Caki2 (cell line): ENCODE results near the gene ORMDL3. TPM values are rescaled to one million over a fixed set of nuclear protein-coding genes. Genes with fewer than 3 reads are reported as not detected.
"Not testable (repeated sequence)": the region's sequence is repeated elsewhere in the genome, so short reads cannot be mapped to it uniquely, and the experiment has no call there.

ENCODE experiments used
- DNase-seq: peaks from one replicate; pipeline ENCODE4 v3.0.0-alpha.2; 2015; ENCODE audit warnings: low read depth
- in situ Hi-C: cut with HindIII; loops from 2 replicates; pipeline ENCODE4 v1.10.0; 2016; ENCODE audit warnings: low sequenced_read_pairs, low pct_unique_long_range_greater_than_20kb, mixed read lengths
- total RNA-seq: library from RNA; depleted of rRNA; stranded (reverse); fragments of >200 nt; shearing (Covaris generic); gene quantifications from 2 replicates; pipeline ENCODE4 v1.2.3, GENCODE V29; 2014; ENCODE audit warnings: low replicate concordance

Gene ORMDL3
- total RNA-seq, 1 experiment from 2014 or later, result 41.3 TPM

DNA sequence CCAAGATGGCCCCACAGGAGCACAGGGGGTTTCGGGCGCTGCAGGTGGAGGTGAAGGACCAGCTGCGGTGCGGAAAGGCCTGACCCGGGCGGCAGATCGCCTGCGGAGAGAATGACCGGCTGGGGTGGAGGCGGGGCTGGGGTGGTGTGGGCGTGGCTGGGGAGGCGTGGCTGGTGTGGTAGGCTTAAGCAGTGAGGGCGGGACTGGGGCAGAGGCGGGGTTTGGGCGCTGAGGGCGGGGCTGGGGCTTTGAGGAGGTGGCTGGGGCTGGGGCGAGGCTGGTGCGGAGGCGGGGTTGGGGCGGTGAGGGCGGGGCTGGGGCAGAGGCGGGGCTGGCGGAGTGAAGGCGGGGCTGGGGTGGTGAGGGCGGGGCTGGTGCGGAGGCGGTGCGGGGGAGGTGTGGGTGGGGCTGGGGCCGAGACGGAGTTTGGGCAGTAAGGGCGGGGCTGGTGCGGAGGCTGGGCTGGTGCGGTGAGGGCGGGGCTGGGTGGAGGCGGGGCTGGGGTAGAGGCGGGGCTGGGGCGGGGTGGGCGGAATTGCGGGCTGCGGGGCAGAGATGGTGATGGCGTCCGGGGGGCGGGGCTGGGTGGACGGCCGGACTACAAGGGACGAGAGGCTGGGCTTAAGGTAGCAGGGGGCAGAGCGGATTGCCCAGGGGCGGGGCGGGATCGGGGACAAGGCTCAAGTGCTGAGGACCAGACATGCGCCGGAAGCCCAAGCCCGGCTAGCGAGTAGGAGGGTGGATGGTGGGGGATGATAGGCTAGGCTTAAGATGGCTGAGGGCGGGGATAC lies 25.5 kb upstream of the ORMDL3 start:
- peak; percentile 63 for DNase-seq
- in situ Hi-C loops, result no loop called here

DNA sequence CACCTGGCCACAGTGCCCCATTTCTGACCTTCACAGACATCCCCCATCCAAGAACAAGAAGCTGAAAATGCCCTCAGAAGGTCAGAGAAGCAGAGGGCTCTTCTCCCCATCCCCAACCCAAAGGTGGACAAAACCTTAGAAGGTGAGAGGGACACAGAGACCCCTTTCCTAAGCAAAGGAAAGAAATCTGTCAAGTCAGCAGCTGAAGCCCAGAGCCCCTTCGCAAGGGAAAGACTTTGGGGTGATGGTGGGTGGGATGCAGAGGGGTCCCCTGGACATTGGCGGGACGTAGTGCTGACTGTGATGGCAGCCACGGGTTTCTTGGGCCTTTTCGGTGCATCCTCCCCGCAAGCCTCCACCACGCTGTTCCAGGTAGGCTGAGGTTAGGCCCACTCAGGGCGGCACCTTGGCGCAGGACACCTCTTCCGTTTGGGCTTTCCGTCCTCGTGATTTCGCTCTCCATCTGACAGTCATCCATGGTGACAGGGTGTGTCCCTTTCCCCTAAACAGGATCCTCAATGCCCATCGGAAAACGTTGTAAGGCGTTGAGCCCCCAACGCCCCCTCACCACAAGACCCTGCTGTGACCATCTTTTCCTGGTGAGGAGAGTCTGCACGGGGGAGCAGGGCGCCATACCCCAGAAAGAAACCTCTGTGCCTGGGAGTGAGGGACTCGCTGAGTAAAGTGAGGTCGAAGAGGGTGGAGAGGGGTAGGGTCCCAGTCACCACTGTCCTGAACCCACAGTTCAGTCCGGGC lies 24.7 kb upstream of the ORMDL3 start:
- in situ Hi-C loops, result no loop called here
- no peak for DNase-seq

DNA sequence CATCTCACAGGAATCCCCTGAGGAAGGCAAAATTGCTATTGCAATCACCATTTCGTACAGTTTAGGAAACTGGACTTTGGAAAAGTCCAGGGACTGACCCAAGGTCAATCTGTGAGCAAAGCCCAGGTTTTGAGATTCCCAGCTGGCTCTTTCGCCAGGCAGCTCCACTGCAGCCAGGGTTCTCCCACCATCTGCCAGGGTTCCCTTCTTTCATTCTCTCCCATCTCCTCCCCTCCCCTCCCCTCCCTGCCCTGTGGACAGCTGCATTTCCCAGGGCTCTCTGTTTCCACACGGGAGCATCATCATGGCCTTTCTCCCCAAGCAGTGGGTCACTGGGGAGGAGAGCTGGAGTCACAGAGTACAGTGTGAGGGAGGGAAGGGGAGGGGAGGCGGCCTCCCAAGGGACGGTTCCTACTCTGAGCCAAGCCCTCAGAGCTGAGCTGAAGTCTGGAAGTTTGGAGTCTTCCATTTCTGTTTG lies 23.5 kb upstream of the ORMDL3 start:
- DNase-seq, result no peak
- in situ Hi-C loops, result no loop called here

DNA sequence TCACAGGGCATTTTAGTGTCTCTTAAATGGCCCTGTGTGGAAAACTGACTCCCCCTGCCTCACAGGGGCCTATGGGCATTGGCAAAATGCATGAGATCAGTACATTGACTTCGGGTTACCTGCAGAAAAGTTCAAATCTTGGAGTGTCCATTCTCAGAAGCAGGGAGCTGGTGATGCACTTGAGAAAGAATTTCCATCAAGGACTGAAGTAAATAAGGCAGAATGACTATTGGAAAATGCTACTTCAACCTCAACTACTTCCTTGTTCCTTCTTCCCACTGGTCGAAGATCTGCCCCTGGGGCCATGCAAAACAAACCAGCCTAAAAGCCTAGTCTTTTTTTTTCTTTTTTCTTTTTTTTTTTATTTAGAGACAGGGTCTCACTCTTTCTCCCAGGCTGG lies 21.6 kb upstream of the ORMDL3 start:
- in situ Hi-C loops, result no loop called here
- no peak for DNase-seq

DNA sequence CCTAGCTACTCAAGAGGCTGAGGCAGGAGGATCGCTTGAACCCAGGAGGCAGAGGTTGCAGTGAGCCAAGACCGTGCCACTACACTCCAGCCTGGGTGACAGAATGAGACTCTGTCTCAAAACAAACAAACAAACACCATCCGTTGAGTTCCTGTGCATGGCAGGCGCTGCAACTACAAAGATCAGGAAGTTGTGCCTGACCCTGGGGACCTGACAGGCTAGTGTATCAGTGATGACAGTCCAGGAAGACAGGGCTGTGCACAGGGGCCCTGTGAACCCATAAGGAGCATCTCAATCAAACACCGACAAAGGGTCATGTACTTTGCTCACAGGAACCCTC lies 21.1 kb upstream of the ORMDL3 start:
- in situ Hi-C loops, DNase-seq: not testable (repeated sequence)

DNA sequence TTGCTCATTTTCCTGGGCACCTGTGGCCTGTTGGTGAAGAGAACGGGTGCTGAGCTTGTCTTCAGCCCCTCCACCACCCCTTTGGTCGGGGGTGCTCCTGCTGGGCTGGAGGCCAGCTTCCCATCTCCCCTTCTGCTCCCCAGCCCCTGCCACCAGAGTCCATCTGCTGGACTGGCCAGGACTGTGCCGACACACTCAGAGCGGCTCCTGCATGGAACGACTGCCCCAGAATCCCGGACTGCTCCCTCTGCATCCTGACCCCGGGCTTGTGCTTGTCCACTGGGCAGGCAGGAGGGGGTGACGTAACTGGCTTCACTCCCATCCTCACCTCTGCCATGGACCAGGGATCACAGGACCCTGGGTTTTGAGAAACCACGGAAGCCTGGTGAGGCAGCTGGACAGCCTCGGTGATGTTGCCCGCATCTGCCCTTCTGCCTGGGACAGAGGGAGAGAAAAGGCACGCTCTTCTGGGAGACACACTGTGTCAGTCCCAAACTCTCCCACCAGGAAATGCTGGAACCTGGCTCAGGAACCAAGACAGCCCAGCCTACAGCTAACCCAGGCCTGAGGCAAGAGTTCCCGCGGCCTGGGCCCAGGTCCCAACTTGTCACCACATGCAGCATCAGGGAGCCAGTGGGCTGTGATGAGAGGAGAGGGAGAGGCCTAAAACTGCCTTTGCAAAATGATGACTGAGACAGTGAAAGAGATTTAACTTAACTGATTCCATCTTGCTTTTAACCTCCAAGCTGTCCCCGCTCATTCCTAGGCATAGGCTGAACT lies 19.3 kb upstream of the ORMDL3 start:
- DNase-seq, result no peak
- in situ Hi-C loops, result no loop called here

DNA sequence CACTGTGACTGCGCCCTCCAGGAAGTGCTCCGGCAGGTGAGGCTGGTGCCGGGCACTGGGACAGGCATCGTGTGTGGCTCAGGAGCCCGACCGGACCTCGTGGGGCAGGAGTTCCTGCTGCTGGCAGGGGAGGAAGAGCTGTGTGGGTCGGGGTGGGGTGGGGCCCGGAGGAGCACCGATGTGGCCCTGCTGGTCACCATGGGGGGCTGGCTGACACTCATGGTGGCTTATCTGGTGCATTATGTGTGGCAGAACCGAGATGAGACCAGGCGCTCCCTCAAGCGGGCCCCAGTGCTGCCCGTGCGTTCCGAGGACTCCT lies 17.0 kb upstream of the ORMDL3 start:
- no peak for DNase-seq
- in situ Hi-C loops, result no loop called here

DNA sequence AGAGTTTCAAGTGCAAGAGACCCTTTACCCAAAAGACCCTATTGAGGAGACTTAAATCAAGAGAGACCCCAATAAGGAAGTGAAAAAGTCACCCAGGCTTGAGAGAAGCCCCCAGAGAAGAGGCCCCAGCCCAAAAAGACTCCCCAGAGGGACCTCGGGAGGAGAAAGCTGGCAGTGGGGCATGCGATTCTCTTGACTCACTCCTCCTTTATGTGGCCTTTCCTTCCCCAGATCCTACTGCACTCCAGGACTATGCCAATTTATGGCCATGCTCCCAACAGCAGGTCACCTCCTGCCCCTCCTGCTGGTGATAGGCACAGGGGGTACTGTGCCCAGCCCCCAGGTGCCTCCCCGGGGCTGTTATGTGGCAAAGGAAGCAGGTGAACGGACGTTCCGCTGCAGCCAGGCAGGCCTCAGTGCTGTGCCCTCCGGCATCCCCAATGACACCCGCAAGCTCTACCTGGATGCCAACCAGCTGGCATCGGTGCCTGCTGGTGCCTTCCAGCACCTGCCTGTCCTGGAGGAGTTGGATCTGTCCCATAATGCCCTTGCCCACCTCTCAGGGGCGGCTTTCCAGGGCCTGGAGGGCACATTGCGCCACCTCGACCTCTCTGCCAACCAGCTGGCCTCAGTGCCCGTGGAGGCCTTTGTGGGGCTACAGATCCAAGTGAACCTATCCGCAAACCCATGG lies 16.4 kb upstream of the ORMDL3 start:
- in situ Hi-C loops, result no loop called here
- no peak for DNase-seq

DNA sequence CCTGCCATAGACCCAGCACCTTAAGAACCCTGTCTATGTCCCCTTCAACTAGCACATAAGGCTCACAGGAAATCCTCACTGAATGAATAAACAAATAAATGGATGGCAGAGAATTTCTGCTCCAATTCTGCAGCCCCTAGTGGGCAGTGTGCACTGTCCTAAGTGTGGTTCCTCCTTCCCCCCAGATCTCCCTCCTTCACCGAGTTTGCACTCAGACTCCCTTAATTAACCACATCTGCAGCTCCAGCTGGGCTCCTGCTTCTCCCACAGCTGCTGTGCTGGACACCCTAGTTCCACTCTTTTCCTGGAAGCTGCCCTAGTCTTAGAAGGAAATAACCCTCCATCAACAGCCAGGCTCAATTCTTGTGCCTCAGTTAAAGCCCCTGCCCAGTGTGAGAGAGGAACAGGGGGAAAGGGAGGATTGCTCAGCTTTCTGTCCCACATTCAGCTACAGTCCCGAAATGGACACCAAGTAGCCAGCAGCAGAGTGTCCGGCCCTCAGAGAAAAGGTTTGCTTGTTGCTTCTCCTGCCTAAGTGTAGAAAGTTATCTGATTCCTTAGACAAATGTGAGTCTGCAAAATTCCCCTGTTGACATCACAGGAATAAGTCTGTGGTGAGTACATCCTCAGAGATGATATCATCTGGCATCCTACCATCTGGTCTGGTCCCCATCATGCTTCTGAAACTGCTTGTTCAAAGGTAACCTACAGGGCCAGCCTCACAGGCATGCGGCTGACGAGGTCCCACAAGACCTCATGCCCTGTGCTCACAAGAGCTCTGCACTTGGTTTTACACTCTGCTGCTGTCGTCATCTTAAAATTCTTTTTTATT lies 12.4 kb upstream of the ORMDL3 start:
- peak; percentile 40 for DNase-seq

DNA sequence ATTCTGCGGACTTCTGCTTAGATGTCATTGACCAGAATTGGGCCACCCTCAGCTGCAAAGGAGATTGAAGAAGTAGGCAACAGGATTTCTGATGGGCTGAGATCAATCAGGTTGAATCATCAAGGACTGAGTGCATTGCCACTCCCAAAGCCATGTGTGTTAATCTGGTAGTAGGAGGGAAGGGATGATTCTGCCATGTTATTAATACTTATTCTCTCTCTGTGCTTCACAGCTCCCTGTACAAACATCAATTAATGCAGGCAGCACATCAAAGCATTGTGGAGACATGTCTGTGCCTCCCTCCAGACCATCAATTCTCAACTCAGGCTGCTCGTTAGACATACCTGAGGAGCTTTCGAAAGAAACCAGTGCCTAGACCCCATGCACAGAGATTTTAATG lies 11.7 kb upstream of the ORMDL3 start:
- no peak for DNase-seq
- in situ Hi-C loops, result no loop called here

More for the DNA sequence above, 12.4 kb upstream of the ORMDL3 start:
- in situ Hi-C loops, result no loop called here

DNA sequence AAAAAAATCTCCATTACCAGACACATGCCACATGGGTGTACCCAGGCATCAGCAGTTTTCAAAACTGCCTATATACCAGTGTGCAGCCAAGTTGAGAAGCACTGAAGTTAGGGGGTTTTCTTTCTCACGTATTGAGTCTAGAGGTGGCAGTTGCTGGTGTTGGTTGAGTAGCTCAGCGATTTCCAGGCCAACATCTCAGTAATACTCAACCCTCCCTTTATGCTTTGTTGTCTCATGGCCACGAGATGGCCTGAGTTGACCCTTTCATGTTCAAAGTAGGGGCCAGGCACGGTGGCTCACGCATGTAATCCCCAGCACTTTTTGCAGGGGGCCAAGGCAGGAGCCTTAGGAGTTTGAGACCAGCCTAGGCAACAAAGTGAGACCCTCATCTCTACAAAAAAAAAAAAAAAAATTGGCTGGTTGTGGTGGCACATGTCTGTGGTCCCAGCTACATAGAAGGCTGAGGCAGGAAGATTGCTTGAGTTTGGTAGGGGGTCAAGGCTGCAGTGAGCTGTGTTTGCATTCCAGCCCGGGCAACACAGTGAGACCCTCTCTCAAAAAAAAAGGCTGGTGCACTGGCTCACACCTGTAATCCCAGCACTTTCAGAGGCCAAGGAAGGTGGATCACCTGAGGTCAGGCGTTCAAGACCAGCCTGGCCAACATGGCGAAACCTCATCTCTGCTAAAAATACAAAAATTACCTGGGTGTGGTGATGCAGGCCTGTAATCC lies 10.9 kb upstream of the ORMDL3 start:
- no peak for DNase-seq
- in situ Hi-C loops, result no loop called here

DNA sequence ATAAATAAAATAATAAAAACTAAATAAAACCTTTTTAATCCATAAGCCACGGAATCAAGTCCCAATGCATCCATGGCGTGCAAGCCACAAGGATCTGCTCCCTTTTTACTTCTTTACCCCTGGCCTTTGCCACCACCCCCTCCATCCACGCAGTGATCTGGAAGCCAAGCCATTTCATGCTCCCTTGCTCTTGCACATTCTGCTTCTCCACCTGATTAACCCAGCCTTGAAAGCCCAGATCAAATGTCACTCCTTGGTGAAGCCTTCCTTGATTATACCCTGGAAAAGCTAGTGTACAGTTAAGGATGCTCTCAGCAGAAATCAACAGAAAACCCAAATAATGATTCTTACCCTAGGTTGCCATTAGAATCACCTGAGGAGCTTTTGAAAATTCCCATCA lies 10.0 kb upstream of the ORMDL3 start:
- in situ Hi-C loops, result no loop called here
- no peak for DNase-seq

DNA sequence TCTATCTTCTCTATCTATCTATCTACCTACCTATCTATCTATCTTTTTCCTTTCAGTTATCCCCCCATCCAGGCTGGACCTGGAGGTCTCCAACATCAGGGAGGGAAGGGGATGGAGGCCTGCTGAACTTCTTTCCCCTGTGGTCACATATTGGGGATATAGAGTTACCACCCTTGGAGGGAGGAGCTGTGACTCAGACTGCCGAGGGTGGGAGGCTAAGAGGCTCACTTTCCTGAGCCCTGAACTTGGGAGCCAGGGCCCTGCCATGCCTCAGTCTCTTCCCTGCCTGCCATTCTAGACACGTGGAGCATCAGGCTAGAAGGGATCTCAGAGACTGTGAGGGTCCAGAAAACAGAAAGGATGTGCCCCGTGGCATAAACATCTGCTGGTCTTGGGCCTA lies 8.5 kb upstream of the ORMDL3 start:
- DNase-seq, result no peak
- in situ Hi-C loops, result no loop called here

DNA sequence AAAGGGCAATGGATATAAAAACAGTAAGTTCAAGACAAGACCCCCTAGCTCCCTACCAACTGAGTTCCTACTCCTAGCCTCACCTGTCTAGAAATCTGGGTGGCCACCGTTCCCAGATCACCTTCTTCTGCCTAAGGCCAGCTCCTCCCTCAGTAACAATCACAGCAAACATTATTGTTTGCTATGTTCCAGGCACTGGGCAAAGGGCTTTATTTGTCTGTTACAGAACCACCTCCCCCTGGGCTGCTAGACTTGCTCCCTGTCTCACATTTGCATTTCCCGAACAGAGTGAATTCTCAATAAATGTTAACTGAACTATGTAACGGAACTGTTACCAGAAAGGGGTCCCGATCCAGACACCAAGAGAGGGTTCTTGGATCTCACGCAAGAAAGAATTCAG lies 6.9 kb upstream of the ORMDL3 start:
- DNase-seq, result no peak
- in situ Hi-C loops, result no loop called here

DNA sequence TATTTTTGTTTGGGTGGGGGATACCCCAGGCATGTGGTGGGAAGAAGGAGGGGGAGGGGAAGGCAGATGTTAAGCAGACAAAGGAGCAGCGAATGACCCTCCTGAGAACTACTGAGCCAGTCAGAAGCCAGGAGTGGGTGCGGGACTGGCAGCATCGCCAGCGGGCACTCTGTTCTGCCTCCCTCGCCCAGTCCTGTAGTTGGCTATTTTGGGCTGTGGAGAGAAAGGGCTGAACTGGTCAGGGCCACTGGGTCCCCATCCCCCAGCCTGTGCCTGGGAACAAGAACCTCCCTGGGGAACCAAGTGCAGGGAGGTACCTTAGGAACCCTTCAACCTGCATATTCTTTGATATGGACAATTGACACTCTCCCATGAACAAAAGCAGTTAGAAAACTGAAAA lies 6.5 kb upstream of the ORMDL3 start:
- in situ Hi-C loops, result no loop called here
- DNase-seq, result no peak

DNA sequence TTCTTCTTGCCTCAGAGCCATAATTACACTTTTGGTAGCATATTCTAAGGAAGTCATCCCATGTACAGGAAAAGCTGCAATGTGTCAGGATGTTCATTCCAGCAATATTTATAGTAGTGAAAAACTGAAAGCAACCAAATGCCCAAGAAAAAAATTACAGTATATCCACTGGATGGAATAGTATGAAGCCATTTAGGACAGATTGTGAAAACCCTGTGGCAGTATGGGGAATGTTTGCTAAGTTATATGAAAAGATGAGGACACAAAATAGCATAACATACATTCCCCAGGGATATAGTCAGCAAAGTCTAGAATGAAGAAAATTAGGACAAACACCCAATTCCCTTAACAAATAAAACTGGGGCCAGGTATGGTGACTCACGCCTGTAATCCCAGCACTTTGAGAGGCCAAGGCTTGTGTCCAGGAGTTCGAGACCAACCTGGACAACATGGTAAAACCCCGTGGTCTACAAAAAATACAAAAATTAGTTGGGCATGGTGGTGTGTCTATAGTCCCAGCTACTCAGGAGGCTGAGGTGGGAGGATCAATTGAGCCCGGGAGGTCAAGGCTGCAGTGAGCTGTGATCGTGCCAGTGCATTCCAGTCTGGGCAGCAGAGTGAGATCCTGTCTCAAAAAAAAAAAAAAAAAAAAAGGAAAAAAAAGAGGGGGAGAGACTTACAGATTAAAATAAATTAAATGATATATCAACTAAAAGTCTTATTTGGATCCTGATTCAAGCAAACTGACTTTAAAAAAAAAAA lies 2.4 kb upstream of the ORMDL3 start:
- no peak for DNase-seq
- in situ Hi-C loops, result no loop called here
